GM10847 (cell line): ENCODE results near the gene SMARCAL1.

ENCODE experiments used
- POLR2A ChIP-seq: IDR thresholded peaks from 2 replicates; pipeline ENCODE4 v1.6.1; 2011; ENCODE audit not compliant: insufficient read length; ENCODE audit errors: extremely low read depth

Gene SMARCAL1

DNA sequence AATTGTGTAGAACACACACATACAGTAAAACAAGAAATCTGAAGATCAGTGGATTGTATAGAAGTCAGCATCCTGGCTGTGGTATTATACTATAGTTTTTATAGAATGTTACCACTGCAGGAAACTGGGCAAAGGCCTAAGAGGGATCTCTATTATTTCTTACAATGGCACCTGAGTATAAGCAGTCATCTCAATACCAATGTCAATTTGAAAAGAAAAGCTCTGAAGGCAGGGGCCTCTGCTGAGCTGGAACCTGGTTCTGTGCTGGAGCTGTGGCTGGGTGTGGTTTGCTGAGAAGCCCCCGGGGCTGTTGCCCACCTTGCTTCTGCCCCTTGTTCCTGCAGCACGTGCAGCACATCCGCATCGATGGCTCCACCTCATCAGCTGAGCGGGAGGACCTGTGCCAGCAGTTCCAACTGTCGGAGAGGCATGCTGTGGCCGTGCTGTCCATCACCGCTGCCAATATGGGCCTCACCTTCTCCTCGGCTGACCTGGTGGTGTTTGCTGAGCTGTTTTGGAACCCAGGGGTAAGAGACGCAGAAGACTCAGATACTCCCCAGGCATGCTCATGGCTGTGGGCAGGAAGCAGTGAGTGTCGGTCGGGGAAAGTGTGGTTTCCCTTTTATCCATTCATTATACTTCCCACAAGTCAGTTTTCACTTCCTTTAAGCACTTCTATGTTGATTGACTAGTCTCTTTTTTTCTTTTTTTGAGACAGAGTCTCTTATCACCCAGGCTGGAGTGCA, 62.8 kb downstream of the SMARCAL1 start:
- TF ChIP-seq POLR2A = no peak

DNA sequence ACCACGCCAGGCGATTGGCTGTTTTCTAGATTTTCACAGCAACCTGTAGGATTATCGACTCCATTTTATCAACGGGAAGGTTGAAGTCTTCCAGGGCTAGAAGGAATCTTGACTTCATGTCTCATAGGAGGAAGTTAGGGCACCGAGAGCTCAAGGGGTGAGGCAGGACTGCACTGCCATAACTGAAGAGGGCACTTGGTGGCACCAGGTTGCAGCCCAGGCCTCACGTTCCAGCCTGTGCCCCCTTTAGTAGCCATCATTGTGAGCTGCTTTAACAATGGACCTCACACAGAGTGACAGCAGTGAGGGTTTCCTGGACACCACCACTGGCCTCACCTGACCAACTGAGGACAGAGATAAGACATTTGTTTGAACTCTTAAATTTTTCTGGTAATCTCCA, 63.5 kb downstream of the SMARCAL1 start:
- TF ChIP-seq POLR2A = no peak

DNA sequence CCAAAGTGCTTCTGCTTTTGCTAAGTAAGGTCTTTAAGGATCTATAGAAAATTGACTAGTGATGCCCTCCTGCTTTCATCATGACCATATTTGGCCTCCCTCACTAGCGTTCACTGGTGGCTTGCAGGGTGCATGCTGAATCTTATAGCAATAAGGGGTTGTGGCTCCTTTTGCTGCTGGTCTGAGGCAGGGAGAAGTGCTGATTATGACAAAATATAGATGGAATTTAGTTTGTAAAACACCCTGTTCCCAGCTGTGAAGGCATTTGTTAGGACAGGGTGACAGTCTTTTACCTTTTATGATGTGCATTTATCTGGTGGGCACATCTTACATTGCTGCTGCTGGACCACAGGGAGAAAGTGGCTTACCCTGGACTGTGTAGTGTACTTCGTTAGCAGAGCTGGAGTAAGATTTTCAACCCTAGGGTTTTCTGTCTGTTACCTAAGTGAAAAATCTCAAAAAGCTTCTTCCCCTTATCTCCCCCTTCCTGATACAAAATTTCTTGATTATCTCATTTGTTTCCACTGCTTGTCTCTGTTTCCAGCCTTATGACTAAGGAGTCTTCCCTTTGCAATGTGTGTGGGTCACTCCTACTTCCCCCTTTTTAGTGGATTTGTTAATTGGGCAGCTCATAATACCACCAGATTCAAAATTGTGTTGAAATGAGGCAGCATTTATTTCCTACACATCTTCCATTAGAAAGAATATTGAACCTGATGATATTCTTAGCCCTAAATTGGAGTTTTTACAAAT, 65.2 kb downstream of the SMARCAL1 start:
- TF ChIP-seq POLR2A = no peak

DNA sequence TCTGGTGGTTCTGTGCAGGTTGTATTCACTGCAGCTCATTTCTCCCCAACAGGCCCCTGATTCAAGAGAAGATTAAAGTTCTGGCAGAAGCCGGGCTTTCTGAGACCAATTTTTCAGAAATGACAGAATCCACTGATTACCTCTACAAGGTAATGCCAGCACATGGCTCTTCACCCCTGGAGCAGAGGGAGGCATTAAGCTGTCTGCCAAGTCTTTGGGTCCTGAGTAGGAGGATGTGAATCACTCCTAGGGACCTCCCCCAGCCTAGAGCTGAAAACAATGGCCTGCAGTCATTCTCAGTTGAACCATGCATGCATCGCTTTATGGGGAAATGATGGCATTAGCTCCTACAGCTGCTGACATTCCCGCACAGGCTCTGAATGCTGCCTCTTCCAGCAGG, 65.9 kb downstream of the SMARCAL1 start:
- TF ChIP-seq POLR2A = no peak

DNA sequence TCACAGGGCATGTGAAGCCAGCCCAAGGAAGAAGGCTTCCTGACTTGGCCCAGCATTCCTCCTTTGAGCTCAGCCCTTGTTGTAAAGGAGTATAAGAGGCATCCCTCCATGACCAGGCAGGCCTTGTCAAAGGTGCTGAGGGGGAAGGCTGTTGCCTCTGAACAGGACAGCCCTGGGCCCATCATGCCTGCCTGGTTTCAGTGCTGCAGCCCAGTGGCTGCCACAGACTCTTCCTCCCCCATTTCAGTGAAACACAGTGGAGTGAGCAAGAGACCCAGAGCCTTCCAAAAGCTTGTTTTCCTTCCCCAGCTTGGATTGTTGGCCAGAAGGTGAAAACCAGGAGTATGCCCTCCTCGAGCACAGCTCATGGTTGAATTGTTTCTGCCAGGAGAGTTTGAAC, 66.5 kb downstream of the SMARCAL1 start:
- no peak for TF ChIP-seq POLR2A

DNA sequence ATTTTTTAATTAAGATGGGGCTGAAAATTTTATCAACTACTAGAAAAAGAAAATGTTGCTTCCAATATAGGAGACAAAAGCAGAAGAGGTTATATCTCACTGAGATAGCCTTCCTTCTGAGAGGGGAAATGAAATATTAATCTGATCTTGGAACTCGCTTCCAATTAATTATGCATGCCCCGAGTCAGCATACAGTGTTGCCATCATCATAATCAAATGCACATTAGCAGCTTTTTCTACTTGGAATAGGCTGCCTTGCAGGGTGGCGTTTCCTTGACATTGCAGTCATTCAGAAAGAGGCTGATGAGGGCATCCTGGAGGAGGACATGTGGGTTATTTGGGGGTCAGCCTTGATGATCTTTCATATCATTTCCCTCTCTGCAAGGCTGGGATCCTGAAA, 67.9 kb downstream of the SMARCAL1 start:
- TF ChIP-seq POLR2A = no peak

DNA sequence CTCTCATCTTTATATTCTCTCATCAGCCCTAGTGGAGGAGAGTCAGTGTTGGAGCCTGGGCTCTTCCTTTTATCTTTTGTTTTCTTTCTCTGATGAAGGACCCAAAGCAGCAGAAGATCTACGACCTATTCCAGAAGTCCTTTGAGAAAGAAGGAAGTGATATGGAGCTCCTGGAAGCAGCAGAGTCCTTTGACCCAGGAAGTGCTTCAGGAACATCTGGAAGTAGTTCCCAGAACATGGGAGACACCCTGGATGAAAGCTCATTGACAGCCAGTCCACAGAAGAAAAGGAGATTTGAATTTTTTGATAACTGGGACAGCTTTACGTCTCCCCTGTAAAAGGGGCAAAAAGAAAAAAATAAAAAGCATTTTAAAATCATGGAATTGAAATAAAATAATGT, 70.4 kb downstream of the SMARCAL1 start:
- no peak for TF ChIP-seq POLR2A

DNA sequence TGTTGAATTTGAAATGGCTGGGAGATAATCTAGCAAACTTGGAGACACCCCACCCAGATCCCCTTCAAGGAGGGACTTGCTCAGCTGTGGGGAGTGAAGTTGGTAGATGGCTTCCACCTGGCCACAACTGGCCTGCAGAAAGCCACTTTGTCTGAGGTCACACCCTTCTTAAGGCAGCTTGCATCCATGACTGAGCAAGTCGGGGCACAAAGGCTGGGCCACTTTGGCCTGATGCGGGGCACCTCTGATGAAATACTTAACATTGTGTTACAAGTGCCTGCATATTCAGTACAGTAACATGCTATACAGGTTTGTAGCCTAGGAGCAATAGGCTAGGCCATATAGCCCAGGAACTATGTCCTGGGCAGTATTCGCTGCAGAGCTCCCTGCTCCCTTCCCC, 73.0 kb downstream of the SMARCAL1 start:
- no peak for TF ChIP-seq POLR2A

DNA sequence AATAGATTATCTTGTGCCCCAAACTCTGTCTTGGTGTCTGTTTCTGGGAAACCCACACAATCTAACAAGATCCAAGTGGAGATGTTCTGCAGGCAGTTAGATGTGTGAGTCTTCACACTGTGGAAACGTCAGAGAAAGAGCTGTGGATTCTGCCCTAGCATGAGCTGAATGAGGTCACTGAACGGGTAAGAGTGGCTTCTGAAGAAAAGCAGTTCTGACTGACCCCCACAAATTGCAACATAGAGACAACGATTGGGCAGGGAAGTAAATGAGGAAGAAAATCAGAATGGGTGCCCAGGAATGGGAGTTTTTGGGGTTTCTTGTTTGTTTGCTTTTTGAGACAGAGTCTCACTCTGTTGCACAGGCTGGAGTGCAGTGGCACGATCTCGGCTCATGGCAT, 73.5 kb downstream of the SMARCAL1 start:
- TF ChIP-seq POLR2A = no peak

DNA sequence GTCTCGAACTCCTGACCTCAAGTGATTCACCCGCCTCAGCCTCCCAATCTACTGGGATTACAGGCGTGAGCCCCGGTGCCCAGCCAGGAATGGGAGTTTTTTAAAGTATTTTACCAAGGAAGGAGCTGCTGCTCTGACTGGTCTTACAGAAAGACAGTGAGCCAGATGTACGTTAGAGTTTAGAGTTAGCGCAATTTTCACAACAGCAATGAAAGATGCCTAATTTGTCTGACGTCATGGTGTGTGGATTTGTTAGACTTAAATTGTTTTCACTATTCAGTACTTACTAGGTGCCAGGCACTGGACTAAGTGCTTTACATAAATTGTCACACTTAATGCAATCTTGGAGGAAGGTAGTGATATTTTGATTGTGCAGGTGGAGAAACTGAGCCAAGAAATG, 74.0 kb downstream of the SMARCAL1 start:
- TF ChIP-seq POLR2A = no peak

DNA sequence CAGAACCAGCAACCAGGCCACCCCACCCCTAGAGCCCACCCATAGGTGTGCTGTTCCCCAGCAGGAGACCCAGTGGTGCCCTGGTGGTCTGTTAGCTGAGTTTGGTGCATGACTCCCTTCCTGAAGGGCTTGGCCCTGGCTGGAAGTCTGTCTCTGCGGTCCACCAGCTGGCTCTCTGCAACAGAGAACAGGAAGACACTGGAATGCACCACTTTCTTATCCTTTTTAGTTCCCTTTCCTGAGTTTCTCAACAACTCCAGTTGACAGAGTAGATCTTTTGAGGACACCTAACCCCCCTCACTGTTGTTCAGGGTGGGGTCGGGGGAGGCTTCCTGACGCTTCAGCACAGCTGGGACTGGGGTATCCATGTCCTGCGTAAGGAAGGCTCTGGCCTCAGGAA, 74.4 kb downstream of the SMARCAL1 start:
- no peak for TF ChIP-seq POLR2A

DNA sequence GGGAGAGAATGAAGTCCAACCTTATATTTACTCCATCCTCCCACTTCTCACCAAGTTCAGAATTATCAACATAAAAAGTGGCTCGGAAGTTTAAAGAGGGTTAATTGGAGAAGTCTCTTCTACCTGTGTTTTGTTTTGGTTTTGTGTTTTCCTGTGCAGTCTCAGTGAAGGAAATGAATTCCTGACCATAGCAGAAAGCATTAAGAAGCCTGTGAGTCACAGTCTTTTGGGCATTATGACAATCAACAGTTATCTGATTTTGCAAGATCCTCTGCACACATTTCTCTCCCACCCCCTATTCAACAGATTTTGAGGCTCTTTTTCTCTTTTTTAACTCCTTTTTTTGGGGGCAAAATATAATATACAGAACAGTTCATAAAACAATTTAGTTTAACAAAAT, 77.8 kb downstream of the SMARCAL1 start:
- no peak for TF ChIP-seq POLR2A

DNA sequence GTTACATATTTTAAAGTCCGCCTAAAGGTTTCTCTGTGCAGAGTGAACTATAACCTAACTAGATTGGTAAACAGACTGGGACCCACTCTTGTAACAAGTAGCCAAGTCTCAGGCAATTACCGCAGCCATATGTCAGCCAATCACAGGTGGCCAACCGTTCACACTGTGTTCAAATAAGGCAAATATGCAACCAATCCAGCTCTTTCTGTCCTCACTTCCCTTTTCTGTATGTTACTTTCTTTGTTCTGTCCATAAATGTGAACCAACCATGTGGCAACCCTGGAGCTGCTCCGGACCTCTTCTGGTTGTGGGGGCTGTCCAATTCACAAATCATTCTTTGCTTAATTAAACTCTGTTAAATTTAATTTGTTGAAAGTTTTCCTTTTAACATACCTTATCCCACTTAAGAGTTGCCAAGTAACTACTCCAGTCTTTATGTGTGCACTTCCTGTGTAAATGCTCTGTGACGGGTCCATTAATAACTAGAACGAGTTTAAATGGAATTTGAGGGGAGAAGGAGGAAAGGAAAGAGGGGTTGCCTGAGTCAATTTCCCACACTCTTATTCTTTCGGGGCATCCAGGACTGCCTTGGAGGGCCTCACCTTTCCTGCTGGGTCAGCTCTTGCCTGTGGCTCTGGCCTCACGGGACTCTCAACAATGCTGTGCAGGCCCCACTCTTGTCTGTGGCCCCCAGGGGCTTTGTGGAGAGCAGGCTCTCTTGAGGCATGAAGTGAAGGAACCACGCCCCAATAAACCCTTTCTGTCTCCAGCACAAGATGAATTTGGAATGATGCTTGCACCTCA, 79.7 kb downstream of the SMARCAL1 start:
- no peak for TF ChIP-seq POLR2A

DNA sequence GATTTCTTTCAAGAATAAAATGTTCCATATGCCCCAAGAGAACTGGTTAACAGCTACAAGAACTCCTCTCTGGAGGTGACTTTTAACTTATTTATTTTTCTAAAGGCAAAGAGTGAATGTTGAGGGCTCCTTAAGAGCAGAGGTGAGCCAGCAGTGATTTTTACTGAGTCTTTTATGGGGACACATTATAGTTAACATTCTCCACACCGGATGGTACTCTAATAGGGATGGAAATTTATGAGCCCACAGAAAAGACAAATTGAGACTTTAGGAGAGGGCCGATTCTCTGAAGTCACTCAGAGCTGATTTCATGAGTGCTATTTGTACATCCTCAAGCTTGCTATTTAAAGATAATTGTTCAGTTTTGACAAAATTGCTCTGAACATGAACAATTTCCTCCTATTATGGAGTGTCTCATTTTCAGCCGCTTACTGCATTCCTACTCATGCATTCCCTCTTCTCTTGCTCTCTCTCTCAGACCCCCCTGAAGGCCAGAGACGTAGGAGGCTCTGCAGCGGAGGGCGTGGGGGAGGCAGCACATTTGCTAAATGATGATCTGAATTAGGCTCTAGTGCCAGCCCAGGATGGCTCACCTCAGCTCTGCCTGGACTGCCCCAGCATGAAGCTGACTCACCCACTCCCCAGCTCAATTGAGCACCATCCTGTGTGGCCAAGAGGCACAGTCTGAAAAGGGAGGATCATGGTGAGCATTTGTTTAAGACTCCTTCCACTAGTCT, 80.5 kb downstream of the SMARCAL1 start:
- TF ChIP-seq POLR2A = no peak

DNA sequence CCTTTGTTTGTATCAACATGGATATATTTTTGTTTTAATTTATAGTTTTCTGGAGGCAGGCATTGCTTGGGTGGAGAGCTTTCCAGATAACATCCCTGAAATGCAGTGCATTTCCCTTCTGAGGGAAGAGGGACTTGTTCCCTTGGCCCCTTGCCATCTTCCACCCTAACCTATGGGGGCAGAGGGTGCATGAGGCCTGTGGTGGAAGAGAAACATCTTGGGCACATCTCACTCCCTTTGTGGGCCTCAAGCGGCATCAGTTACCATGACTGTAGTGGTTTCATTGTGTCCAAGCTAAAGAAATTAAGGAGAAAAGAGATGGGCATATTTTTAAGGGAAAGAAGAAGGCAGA, 81.0 kb downstream of the SMARCAL1 start:
- TF ChIP-seq POLR2A = no peak
